Thyroid gland (tissue), 4 donors: ENCODE results near the gene IL22RA1.

Experiments used
- CTCF ChIP-seq, 6 experiments: fragments of 200-600 bp in 3 of 6; fragments of 450-650 bp in 3 of 6; sonication (generic) in 3 of 6; IDR thresholded peaks; one replicate each; pipeline ENCODE4 v1.5.1; 2016 to 2019; ENCODE audit warnings: antibody characterized with exemption in 6 of 6, mild to moderate bottlenecking in 2 of 6, inconsistent platforms in 1 of 6, moderate library complexity in 1 of 6
- POLR2A ChIP-seq, 2 donors: fragments of 450-650 bp; IDR thresholded peaks; one replicate each; pipeline ENCODE4 v1.6.1; 2017; ENCODE audit warnings: antibody characterized with exemption in 2 of 2, mild to moderate bottlenecking in 2 of 2, moderate library complexity in 1 of 2

- TF ChIP-seq CTCF (IDR thresholded peaks at IDR 0.05) (no peak), POLR2A (IDR thresholded peaks at IDR 0.05) (no peak)
Measured at GRCh38 chr1:24104854-24105253, 38.1 kb downstream of the IL22RA1 start.
